IPS DF 4.7 (cell line): ENCODE results near the gene IQCF2.
"Not testable (repeated sequence)": the region's sequence is repeated elsewhere in the genome, so short reads cannot be mapped to it uniquely, and the experiment has no call there.

ENCODE experiments used
- DNase-seq: peaks from one replicate; pipeline ENCODE4 v3.0.0-alpha.2; 2013; ENCODE audit warnings: low spot score; ENCODE audit errors: extremely low read depth

The IQCF2 gene

GRCh38 chr3:51876186-51876585 is 14.8 kb downstream of the IQCF2 start:
- DNase-seq = no peak

- DNase-seq = no peak
Observed at GRCh38 chr3:51879937-51880336, 18.5 kb downstream of the IQCF2 start.

GRCh38 chr3:51886447-51886846 is 25.0 kb downstream of the IQCF2 start:
- DNase-seq = no peak

- DNase-seq = no peak
Observed at GRCh38 chr3:51887620-51888019, 26.2 kb downstream of the IQCF2 start.

- DNase-seq = no peak
Observed at GRCh38 chr3:51888463-51889105, 27.2 kb downstream of the IQCF2 start.

GRCh38 chr3:51891242-51892039 is 30.0 kb downstream of the IQCF2 start:
- no peak for DNase-seq

GRCh38 chr3:51894391-51894790 is 33.0 kb downstream of the IQCF2 start:
- no peak for DNase-seq

- no peak for DNase-seq
Observed at GRCh38 chr3:51894939-51895338, 33.5 kb downstream of the IQCF2 start.

- no peak for DNase-seq
Observed at GRCh38 chr3:51896607-51897305, 35.3 kb downstream of the IQCF2 start.

GRCh38 chr3:51897391-51897790 is 36.0 kb downstream of the IQCF2 start:
- DNase-seq = no peak

- DNase-seq = not testable (repeated sequence)
Observed at GRCh38 chr3:51900043-51900442, 38.6 kb downstream of the IQCF2 start.

- DNase-seq = not testable (repeated sequence)
Observed at GRCh38 chr3:51902361-51902760, 40.9 kb downstream of the IQCF2 start.

GRCh38 chr3:51904034-51904823 is 42.8 kb downstream of the IQCF2 start:
- DNase-seq = no peak

- DNase-seq = no peak
Observed at GRCh38 chr3:51908026-51908425, 46.6 kb downstream of the IQCF2 start.
